ENCODE measurements around the gene SOX10. TPM values are rescaled to one million over a fixed set of nuclear protein-coding genes. Genes with fewer than 3 reads are reported as not detected.
A peak's percentile ranks its signal among the peaks of the same experiment; 100 is the strongest.

The SOX10 gene
- total RNA-seq, 1 donor from 2014 or later = not detected

GRCh38 chr22:37932401-37932800, 52.0 kb downstream of the SOX10 start:
- TF ChIP-seq, protein P1, sequence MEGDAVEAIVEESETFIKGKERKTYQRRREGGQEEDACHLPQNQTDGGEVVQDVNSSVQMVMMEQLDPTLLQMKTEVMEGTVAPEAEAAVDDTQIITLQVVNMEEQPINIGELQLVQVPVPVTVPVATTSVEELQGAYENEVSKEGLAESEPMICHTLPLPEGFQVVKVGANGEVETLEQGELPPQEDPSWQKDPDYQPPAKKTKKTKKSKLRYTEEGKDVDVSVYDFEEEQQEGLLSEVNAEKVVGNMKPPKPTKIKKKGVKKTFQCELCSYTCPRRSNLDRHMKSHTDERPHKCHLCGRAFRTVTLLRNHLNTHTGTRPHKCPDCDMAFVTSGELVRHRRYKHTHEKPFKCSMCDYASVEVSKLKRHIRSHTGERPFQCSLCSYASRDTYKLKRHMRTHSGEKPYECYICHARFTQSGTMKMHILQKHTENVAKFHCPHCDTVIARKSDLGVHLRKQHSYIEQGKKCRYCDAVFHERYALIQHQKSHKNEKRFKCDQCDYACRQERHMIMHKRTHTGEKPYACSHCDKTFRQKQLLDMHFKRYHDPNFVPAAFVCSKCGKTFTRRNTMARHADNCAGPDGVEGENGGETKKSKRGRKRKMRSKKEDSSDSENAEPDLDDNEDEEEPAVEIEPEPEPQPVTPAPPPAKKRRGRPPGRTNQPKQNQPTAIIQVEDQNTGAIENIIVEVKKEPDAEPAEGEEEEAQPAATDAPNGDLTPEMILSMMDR (IDR thresholded peaks at IDR 0.05; ENCODE audit: insufficient read depth, low read length, poor library complexity, severe bottlenecking) = no peak
- no peaks in the 10 kb centered on the region for H3K27me3 ChIP-seq (ENCODE audit: control insufficient read depth, insufficient read depth, low read length)
- no peak for DNase-seq (ENCODE audit: low read depth)
- H3K36me3 ChIP-seq (ENCODE audit: control insufficient read depth, insufficient read depth, low read length) = peaks cover 4% of the 10 kb centered on the region
- H3K4me3 ChIP-seq (ENCODE audit: low read depth, low read length) = no peak overlapping the region

DNA sequence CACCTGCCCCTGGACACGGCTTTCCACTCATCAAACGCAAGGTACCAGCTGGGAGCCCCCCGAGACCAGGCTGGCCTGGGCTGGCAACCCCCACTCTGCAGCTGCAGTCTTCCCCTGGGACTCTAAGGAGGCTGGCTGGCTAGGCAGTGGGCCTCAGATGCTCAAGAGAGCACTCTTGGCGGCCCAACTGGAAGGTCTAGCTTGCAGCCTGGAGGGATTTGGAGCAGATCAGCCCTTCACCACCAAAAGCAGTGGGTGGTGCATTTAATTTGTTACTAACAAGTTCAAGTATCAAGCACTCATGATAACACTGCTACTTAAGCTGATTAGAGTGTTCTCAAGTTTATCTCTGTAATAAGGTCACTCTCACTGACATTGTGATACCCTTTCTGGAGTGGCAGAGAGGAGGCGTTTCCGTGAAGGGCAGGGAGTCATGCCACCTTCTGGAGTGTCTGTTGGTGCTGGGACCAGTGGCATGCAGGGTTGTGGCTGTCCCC, 52.4 kb downstream of the SOX10 start:
- peaks cover 4% of the 10 kb centered on the region for H3K36me3 ChIP-seq (ENCODE audit: control insufficient read depth, insufficient read depth, low read length)
- H3K27me3 ChIP-seq (ENCODE audit: control insufficient read depth, insufficient read depth, low read length) = no peaks in the 10 kb centered on the region
- H3K4me3 ChIP-seq (ENCODE audit: low read depth, low read length) = no peak overlapping the region
- TF ChIP-seq, protein P1 (IDR thresholded peaks at IDR 0.05; ENCODE audit: insufficient read depth, low read length, poor library complexity, severe bottlenecking) = no peak
- no peak for DNase-seq (ENCODE audit: low read depth)

- TF ChIP-seq, protein P1 (IDR thresholded peaks at IDR 0.05; ENCODE audit: insufficient read depth, low read length, poor library complexity, severe bottlenecking) = no peak
- Histone ChIP-seq H3K4me3 (ENCODE audit: low read depth, low read length) (no peak overlapping the region), H3K36me3 (ENCODE audit: control insufficient read depth, insufficient read depth, low read length) (peaks cover 7% of the 10 kb centered on the region), H3K27me3 (ENCODE audit: control insufficient read depth, insufficient read depth, low read length) (no peaks in the 10 kb centered on the region)
- DNase-seq (ENCODE audit: low read depth) = no peak
These were observed 53.4 kb downstream of the SOX10 start for GRCh38 chr22:37930952-37931440.

DNA sequence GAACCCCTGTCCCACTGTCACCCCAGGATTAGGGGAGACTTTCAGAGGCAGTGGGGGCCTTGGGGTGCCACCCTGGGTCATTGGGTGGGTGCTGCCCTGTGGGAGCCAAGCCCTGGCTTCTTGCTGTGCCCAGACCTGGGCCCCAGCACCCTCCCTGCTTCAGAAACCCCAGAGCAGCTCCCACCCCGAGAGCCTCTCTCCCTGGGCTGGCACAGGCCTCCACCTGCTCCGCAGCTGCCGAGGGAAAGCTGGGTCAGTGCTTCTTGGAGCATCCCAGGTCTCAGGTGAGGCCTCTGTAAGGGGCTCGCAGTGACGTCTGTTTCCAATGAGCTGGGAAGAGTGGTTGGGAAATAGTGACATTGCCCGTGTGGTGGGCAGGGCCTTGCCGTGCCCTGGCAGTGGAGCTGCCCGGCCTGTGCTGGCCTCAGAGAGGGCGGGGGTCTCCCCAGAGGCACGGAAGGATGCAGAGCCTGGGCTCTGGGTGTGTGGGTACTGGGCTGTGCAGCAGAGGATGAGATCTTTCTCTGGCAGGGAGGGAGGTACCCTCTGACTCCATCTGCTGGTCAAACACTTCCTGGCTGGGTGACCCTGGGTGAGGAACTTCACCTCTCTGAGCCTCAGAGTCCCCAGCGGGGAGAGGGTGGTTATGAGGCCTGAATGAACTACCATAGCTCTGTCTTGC, 53.9 kb downstream of the SOX10 start:
- H3K27me3 ChIP-seq (ENCODE audit: control insufficient read depth, insufficient read depth, low read length) = no peaks in the 10 kb centered on the region
- TF ChIP-seq, protein P1 (IDR thresholded peaks at IDR 0.05; ENCODE audit: insufficient read depth, low read length, poor library complexity, severe bottlenecking) = peak; percentile 57
- H3K4me3 ChIP-seq (ENCODE audit: low read depth, low read length) = no peak overlapping the region
- no peak for DNase-seq (ENCODE audit: low read depth)
- peaks cover 7% of the 10 kb centered on the region for H3K36me3 ChIP-seq (ENCODE audit: control insufficient read depth, insufficient read depth, low read length)

DNA sequence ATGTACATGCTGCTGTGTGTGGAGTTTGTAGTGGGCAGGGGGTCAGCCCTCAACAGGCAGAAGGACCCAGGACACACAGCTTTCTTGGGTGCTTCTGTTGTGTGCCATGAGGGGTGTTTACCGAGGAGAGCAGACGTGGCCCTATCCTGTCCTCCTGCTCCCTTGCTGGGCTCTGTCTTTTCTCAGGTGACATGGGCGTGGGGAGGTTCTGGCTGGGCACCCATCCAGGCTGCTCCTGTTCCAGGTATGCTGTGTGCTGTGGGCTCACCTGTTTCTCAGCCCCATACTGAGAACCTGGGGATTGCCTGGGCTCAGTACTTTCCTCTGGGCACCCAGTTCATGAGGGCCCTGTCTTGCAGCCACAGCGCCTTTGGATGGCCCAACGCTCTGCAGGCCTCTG, 55.0 kb downstream of the SOX10 start:
- Histone ChIP-seq H3K4me3 (ENCODE audit: low read depth, low read length) (no peak overlapping the region), H3K36me3 (ENCODE audit: control insufficient read depth, insufficient read depth, low read length) (peaks cover 7% of the 10 kb centered on the region), H3K27me3 (ENCODE audit: control insufficient read depth, insufficient read depth, low read length) (no peaks in the 10 kb centered on the region)
- TF ChIP-seq, protein P1 (IDR thresholded peaks at IDR 0.05; ENCODE audit: insufficient read depth, low read length, poor library complexity, severe bottlenecking) = no peak
- no peak for DNase-seq (ENCODE audit: low read depth)

DNA sequence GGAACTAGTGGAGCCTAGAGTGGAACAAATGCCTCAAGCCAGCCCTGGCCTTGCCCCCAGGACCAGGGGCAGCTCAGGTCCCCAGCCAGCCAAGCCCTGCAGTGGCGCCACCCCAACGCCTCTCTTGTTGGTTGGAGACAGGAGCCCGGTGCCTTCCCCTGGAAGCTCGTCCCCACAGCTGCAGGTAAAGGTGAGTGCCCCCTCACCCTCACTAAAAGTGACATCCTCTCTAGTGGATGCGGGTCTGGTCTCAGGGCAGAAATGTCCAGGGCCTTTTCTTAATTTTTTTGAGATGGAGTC, 56.8 kb downstream of the SOX10 start:
- no peak for DNase-seq (ENCODE audit: low read depth)
- H3K4me3 ChIP-seq (ENCODE audit: low read depth, low read length) = no peak overlapping the region
- peaks cover 8% of the 10 kb centered on the region for H3K36me3 ChIP-seq (ENCODE audit: control insufficient read depth, insufficient read depth, low read length)
- TF ChIP-seq, protein P1 (IDR thresholded peaks at IDR 0.05; ENCODE audit: insufficient read depth, low read length, poor library complexity, severe bottlenecking) = no peak
- H3K27me3 ChIP-seq (ENCODE audit: control insufficient read depth, insufficient read depth, low read length) = no peaks in the 10 kb centered on the region
